Osteocyte (in vitro differentiated cells): ENCODE results near the gene MAP3K7CL. TPM values are rescaled to one million over a fixed set of nuclear protein-coding genes. Genes with fewer than 3 reads are reported as not detected.

Experiments
- DNase-seq: peaks from one replicate; pipeline ENCODE4 v3.0.0; 2021; ENCODE audit warnings: mixed read lengths; ENCODE audit not compliant: unreplicated experiment; ENCODE audit errors: extremely low spot score
- H3K27ac Mint-ChIP-seq: one replicate; pipeline ENCODE4 v1.8.0; 2021; ENCODE audit warnings: mild to moderate bottlenecking, mixed read lengths; ENCODE audit not compliant: unreplicated experiment
- H3K27me3 Mint-ChIP-seq: one replicate; pipeline ENCODE4 v1.8.0; 2021; ENCODE audit warnings: mixed read lengths; ENCODE audit not compliant: unreplicated experiment
- H3K36me3 Mint-ChIP-seq: one replicate; pipeline ENCODE4 v1.8.0; 2021; ENCODE audit warnings: mixed read lengths; ENCODE audit not compliant: unreplicated experiment
- H3K4me1 Mint-ChIP-seq: one replicate; pipeline ENCODE4 v1.8.0; 2021; ENCODE audit warnings: mixed read lengths; ENCODE audit not compliant: unreplicated experiment
- H3K4me3 Mint-ChIP-seq: one replicate; pipeline ENCODE4 v1.8.0; 2021; ENCODE audit warnings: mild to moderate bottlenecking, moderate library complexity, mixed read lengths; ENCODE audit not compliant: unreplicated experiment
- H3K9me3 Mint-ChIP-seq: one replicate; pipeline ENCODE4 v1.8.0; 2021; ENCODE audit warnings: mixed read lengths; ENCODE audit not compliant: unreplicated experiment
- total RNA-seq: library from RNA; stranded (reverse); gene quantifications from 2 replicates; pipeline ENCODE4 v1.2.1, GENCODE V29; 2021
- TF ChIP-seq, protein P1 (sequence below): fragments of 200-600 bp; sonication (generic); IDR thresholded peaks from 2 replicates; pipeline ENCODE4 v1.5.0; 2021; ENCODE audit warnings: antibody characterized with exemption, mild to moderate bottlenecking, moderate library complexity

Gene MAP3K7CL
- total RNA-seq, 1 donor from 2014 or later, result 1.8 TPM

DNA sequence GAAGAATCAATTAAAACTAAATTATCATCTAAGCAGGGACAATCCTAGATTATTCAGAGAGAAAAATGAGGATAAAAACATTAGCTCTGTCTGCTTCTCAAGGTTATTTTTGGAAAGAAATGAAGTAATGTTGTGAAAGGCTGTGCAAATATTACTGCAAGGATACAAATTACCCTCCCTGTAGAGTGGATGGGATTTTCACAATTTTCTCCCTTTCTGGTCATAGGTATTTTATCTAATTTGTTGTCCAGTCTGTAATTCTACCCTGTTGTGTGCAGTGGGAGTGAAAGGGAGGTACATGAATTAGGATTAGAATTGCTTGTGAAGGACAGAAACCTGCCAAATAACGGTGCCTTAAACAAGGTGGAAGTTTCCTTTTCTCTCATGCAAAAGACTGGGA, 54.7 kb downstream of the MAP3K7CL start:
- Mint-ChIP-seq H3K4me3 (no peak overlapping the region), H3K9me3 (peaks cover under 1% of the 10 kb centered on the region), H3K27ac (peak overlapping the region; percentile 97), H3K4me1 (peaks cover 64% of the 10 kb centered on the region), H3K36me3 (no peaks in the 10 kb centered on the region), H3K27me3 (no peaks in the 10 kb centered on the region)
- TF ChIP-seq, protein P1, sequence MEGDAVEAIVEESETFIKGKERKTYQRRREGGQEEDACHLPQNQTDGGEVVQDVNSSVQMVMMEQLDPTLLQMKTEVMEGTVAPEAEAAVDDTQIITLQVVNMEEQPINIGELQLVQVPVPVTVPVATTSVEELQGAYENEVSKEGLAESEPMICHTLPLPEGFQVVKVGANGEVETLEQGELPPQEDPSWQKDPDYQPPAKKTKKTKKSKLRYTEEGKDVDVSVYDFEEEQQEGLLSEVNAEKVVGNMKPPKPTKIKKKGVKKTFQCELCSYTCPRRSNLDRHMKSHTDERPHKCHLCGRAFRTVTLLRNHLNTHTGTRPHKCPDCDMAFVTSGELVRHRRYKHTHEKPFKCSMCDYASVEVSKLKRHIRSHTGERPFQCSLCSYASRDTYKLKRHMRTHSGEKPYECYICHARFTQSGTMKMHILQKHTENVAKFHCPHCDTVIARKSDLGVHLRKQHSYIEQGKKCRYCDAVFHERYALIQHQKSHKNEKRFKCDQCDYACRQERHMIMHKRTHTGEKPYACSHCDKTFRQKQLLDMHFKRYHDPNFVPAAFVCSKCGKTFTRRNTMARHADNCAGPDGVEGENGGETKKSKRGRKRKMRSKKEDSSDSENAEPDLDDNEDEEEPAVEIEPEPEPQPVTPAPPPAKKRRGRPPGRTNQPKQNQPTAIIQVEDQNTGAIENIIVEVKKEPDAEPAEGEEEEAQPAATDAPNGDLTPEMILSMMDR, result no peak
- no peak for DNase-seq

DNA sequence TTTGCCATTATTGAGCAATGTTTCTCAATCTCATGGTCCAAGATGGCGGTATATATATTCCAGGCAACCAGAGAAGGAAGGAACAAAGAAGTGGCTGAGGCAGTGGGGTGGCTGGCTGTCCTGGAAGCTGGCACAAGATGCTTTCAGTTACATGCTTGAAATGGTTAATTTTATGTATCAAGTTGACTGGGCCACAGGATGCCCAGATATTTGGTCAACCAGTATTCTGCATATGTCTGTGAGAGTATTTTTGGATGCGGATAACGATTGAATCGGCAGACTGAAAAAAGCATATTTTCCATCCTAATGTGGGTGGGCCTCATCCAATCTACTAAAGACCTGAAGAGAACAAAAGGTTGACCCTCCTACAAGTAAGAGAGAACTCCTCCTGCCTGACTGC, 55.2 kb downstream of the MAP3K7CL start:
- no peak overlapping the region for H3K4me3 Mint-ChIP-seq
- H3K27me3 Mint-ChIP-seq, result no peaks in the 10 kb centered on the region
- peak overlapping the region; percentile 97 for H3K27ac Mint-ChIP-seq
- peaks cover 5% of the 10 kb centered on the region for H3K9me3 Mint-ChIP-seq
- DNase-seq, result no peak
- no peaks in the 10 kb centered on the region for H3K36me3 Mint-ChIP-seq
- peaks cover 68% of the 10 kb centered on the region for H3K4me1 Mint-ChIP-seq
- TF ChIP-seq, protein P1, result no peak

DNA sequence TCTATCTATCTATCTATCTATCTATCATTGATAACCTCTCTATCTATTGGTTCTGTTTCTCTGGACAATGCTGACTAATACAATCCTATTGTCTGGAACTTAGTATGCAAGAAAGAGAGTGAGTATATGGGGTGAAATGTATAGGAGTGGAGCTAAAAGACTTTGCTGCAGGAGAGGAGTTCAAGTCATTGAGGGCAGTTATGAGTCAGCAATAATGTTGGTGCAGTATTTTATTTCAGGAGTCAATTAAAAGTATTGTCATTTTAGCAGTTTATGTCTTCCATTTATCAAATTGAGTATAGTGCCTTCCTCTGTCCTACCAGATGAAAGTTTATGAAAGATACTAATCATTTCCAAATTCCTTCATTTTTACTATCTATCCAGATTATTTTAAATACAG, 55.8 kb downstream of the MAP3K7CL start:
- Mint-ChIP-seq H3K4me3 (no peak overlapping the region), H3K27me3 (no peaks in the 10 kb centered on the region), H3K36me3 (no peaks in the 10 kb centered on the region), H3K27ac (no peak overlapping the region), H3K9me3 (peaks cover 6% of the 10 kb centered on the region), H3K4me1 (peaks cover 74% of the 10 kb centered on the region)
- DNase-seq, result no peak
- TF ChIP-seq, protein P1, result no peak

DNA sequence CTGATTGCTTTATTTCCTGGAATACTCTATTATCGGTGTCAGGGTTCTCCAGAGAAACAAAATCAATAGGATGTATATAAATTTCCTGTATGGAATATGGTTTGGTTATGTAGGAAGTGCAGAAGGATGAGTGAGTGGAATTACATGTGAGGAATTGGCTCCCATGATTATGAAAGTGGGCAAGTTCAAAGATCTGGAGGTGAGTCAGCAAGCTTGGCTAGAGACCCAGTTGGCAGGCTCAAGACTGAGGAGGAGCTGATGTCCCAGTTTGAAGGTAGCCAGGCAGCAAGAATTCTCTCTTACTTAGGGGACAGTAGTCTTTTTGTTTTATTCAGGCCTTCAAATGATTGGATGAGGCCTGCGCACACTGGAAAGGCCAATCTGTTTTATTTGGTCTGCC, 57.5 kb downstream of the MAP3K7CL start:
- H3K4me1 Mint-ChIP-seq, result peaks cover 63% of the 10 kb centered on the region
- no peak overlapping the region for H3K4me3 Mint-ChIP-seq
- H3K27me3 Mint-ChIP-seq, result no peaks in the 10 kb centered on the region
- H3K9me3 Mint-ChIP-seq, result peaks cover 6% of the 10 kb centered on the region
- no peak overlapping the region for H3K27ac Mint-ChIP-seq
- no peak for DNase-seq
- no peaks in the 10 kb centered on the region for H3K36me3 Mint-ChIP-seq
- TF ChIP-seq, protein P1, result no peak

DNA sequence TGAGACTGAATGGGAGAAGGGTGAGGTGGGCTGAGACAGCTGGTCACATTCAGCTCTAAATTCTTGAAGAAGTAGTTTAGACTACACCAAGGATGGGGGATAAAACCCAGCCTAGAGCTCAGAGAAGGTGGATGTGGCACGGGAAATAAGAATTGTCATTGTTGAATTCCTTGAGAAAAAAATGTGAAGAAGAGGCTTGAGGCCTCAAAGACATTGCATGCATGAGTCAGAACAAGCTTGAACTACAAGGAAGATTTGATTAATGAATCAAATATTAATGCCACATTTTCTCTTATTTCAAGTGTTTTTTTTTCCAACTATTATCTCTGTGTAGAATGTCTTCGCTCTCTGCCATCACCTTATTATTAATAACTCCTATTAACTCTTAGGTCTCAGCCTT, 58.9 kb downstream of the MAP3K7CL start:
- no peak for DNase-seq
- Mint-ChIP-seq H3K27ac (peak overlapping the region; percentile 21), H3K4me1 (peaks cover 66% of the 10 kb centered on the region)

More for the DNA sequence above, 58.9 kb downstream of the MAP3K7CL start:
- peaks cover 6% of the 10 kb centered on the region for H3K9me3 Mint-ChIP-seq
- H3K27me3 Mint-ChIP-seq, result no peaks in the 10 kb centered on the region
- H3K4me3 Mint-ChIP-seq, result no peak overlapping the region
- no peaks in the 10 kb centered on the region for H3K36me3 Mint-ChIP-seq
- TF ChIP-seq, protein P1, result no peak
